ENCODE measurements around the gene BABAM2.

Gene BABAM2

DNA sequence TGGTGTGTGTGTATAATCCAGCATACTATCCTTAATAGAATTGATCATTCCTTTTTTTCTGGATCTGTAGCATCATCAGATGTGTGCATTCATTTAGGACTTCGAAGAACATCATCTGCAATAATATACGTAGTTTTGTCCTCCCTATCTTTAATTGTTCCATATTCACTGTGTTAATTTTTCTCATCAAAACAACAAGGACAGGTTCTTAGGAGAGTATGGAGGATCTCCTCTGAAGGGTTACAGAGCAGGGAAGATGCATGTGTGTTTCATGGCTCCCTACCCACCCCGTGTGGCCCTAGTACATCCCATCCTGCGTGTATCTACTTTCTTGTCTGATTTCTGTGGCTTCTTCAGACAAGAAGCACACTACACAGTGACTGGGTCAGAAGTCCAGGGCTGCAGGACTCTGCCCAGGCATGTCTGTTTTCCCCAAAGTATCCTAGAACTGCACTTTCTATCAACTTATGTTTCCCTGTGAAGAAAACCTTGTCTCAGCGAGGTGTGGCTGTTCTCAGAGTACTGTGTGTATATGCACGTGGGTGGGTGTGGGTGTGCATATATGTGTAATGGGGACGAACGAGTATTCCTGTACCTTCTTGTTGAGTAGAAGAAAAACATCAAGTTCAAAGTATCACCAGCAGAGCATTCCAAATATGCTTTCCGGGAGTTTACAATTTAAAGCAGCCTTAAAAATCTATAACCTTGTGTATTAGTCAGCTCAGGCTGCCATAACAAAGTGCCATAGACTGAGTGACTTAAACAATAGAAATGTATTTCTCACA is 281.8 kb downstream of the BABAM2 start:
- DNase-seq = no peak

DNA sequence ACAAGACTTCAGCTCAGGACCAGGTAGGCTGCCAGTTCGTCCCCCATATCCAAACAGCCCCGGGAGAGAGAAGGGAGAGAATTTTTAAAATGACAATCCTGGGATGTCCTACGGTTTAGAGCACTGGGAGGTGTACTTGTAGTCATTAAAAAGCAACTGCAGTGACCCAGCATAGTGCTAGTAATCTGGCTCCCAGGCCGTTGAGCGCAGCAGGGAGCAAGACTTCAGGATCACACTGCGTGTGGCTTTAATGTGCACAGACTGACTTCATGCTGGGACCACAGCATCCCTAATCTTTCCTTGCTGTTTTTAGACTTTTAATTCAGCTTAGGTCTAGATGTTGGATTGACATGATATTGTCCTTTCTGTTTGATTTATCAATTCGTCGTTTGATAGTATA is 282.8 kb downstream of the BABAM2 start:
- no peak for DNase-seq

DNA sequence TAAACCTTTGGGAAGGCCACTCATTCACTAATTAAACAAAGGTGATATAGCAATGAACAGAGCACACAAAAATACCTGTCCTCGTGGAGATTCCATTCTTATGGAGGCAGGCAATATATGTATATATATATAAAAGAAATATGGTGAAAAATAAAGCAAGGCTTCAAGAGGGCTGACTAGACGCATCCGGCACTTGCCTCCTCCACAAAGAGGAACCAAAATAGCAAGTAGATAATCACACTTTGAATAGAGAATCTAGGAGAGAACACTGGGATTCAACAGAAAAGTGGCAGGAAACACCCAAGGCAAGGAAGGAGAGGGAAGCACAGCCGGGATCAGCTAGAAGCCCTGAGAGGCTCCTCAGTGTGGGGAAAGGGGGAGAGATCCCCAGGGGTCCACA is 283.7 kb downstream of the BABAM2 start:
- no peak for DNase-seq

DNA sequence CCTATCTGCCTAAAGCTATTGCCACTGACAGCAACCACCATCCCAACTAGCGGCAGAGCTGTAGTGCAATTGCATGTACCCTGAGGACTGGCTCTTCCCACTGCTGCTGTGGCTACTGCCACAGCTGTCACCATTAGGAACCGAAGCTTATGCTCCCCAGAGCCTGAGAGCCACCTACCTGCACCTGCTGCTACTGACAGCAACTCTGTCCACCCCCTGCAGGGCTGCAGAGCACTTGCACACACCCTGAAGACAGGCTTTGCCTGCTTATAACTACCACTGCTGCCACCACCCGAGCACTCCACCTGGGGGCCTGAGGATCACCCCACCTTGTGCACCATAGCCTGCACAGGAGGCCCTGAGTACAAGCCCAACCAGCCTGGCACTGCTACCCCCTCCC is 284.5 kb downstream of the BABAM2 start:
- DNase-seq = no peak

DNA sequence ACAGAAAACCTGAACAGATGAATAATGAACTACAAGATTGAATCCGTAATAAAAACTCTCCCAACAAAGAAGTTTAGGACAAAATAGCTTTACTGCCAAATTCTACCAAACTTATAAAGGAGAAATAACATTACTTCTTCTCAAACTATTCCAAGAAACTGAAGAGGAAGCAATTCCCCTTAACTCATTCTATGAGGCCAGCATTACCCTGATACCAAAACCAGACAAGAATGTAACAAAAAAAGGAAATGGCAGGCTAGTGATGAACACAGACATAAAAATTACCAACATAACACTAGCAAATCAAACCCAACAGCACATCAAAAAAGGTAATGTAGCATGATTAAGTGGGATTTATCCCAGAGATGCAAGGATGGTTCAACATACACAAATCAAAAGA is 288.4 kb downstream of the BABAM2 start:
- DNase-seq = no peak

DNA sequence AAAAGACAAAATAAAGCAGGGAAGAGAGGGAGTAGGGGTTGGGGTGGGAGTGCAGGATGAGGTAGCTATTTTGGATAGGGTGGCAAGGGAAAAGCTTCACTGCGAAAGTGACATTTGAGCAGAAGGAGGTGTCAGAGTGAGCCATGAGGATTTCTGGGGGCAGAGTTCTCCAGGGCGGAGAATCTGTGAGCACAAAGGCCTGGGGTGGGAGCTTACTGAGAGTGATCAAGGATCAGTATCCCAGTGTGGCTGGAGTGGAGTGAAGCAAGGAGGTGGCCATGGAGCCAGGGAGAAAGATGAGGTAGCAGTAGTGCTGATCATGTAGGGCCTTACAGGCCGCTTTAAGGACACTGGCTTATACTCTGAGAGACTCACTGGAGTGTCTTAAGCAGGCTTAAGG is 291.3 kb downstream of the BABAM2 start:
- DNase-seq = no peak

DNA sequence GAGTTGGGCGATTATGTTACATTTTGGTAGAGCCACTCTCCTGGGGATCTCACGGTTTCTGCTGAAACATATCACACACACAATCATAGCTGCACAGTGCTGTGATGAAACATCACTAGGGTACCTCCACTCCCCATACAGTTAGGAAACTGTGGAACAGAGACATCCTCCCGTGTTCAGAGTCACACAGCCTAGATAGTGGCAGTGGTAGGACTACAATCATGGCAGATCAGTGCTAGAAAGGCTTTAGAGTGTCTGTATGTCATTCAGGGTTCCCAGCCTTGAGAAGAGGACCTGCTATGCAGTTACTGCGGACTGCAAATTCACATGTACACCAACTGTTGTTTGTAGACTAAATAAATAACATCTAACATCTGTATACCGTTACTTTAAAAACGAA is 291.8 kb downstream of the BABAM2 start:
- no peak for DNase-seq

DNA sequence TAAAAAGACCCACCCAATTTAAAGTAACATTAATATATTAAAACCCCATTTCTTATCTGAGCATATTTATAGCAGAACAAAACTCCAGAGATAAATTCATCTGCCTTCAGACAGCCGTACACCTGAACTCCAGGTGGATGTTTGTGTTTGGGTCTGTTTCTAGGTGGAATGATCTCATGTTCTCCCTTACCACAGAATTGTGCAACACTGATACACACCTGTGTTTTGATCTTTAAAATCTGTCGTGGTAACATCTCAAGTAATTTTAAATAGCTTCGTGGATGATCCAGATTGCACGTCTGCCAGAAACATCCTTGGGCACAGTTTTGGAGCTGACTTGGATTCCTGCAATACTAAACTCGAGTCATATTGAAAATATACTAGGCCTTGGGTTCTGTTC is 294.6 kb downstream of the BABAM2 start:
- DNase-seq = no peak

DNA sequence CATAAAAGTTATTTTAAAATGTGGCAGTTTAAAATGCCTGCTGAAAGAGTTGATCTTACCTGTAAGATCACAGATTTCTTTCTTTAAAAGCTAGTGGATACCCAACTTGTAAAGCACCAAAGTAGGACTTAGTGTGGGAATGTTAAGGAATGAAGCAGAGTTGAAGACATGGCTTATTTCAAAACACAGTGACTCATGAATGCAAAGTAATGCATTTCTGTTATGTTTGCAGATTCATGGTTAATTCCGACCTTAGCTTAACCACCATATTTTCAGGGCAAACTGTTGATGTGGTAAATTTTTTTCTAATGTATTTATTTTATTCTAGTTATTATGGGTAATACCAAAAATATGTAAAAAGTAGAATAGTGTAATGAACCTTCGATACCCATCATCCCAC is 295.4 kb downstream of the BABAM2 start:
- no peak for DNase-seq

DNA sequence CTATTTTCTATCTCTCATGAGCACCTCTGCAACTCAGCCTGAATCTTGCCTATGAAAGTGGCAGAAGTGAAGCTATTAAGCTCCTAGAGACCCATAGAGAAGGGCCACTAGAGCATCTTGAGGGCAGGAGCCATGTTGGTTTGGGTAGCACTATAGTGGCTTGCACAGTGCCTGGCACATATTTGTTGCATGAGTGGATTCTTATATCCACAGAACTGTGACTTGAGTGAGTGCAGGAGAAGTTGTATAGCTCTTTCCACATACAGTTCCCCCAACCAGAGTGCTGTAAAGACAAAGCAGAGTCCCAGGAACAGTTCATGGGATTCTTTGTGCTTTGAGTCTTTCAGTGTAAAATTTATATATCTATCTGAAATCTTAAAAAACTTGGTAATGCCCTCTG is 296.7 kb downstream of the BABAM2 start:
- DNase-seq = no peak

DNA sequence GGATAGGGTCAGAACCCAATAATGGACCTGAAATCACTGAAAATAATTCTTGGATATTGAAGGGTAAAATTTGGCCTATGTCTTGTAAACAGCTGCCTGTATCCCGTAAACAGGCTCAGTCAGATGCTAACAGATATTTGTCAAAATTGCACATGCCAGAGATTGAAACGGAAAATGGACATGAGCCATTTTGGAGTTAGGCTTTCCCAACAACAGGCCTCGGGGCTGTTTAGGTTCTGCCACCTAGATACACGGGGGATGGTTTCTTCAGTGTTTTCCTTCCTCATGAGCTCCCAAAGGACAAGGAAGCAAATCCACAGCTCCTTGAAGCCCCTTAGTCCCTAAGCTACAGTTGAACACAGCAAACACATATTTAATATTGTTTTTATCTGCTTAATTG is 297.9 kb downstream of the BABAM2 start:
- no peak for DNase-seq

DNA sequence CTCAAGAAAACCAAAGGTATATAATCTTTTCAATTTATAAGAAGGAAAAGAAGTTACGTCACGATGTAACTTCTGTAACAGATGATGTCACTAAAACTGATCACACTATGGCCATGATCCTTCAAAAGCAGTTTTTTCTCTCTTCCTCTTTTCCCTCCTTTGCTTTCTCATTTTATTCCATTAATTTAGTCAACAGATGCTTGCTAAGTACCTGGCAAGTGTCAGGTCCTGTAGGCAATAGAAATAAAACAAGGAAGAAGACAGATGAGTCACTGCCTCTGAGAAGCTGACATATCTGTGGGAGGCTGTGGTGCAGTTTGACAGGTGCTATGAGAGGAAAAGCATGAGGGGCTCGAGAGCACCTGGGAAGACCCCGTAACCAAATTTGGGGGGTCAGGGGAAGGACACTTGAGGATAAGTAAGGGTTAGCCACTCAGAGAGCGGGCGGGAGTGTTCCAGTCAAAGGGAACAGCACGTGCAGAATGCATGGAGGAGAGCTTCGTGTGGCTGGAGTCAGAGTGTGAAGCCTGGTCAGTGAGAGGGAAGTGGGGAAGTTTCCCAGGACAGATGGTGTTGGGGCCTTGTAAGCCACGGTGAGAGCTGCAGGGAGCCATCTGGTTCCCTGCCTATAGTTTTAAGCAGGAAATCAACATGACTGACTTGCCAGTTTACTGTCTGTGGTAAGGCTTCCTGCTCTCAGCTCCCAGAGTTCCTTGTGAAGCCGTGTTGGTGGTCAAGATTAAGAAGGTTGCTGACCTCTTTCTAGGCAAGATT is 303.3 kb downstream of the BABAM2 start:
- DNase-seq = no peak

DNA sequence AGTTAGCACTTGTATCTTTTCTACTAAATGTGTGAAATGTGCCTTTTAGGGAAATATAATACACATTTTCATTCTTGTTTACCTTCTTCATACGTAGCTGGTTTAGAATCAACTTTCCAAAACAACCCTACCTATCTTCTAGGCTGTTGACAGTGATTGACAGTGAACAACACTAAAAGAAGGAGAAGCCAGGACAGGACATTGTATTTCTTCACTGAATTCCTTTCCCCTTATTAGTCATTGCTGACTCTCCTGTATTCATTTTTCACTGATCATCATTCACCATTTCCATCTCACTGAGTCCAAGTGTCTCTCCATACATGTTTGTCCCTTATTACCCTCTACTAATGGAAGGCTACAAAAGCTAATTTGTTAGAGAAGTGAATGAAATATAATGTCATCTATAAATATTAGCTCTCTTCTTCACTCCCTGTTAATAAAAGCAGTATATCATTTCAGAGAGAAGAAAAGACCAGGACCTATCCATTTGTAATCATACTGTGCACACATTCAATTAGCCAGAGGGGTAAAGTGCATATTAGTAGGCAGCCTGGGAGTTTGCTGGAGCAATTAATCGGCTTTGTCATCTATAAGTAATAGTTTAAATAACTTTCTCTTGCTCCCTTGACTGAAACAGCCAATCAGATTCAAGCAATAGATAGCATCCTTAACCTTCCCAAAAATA is 309.6 kb downstream of the BABAM2 start:
- DNase-seq = no peak

DNA sequence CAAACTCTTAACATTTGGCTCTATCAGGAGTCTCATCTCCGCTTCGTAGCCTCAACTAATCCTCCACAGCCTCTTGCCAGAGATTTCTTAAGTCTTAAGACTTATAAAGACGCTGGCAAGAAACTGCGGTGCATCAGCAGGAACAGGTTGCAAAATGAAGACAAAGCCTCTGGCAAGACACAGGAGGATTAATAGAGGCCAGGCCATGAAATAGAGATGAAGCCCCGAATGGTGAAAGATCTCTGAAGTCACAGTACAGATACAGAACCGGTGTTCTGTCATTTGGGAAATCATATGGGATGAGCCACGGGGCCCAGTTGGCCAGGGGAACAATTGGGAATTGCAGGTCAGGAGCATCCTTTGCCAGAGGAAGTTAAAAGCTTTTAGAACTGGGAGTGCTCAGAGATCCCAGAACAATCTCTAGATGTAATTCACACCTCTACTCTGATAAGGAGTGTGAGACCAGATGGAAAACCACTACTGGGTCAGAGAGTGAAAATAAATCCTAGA is 311.2 kb downstream of the BABAM2 start:
- DNase-seq = no peak

DNA sequence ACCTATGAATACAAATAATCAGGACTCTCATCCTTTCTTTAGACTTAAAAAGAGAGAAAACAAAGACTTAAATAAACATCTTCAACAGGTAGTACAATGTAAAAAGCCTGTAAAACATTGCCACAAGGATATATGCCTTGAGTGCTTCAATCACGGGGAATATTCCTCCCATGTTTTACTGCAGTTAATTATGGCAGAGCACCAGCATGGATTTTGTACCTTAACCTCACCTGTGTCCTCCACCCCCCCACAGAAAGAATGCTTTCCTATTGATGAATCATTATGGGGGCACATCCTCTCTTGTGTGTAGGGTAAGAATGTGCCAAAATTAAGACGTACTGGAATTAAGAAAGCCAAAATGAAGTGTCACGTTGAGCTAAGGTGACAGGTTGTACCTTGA is 312.2 kb downstream of the BABAM2 start:
- DNase-seq = no peak

DNA sequence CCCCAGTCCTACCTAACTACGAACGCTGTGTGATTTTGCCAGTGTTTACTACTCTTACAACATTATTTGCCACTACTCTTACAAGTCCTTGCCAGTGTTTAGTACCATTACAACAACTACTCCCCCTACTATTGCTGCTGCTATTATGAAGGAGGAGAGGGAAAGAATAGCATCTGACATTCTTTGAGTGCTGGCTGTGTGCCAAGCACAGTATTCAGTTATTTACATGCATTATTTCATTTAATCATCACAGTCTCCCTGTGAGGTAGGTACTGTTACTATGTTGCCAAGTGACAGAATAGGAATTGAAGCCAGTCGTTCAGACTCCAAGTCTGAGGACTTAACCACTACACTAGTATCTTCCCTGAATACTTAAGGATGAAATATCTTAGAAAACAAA is 316.2 kb downstream of the BABAM2 start:
- DNase-seq = no peak

DNA sequence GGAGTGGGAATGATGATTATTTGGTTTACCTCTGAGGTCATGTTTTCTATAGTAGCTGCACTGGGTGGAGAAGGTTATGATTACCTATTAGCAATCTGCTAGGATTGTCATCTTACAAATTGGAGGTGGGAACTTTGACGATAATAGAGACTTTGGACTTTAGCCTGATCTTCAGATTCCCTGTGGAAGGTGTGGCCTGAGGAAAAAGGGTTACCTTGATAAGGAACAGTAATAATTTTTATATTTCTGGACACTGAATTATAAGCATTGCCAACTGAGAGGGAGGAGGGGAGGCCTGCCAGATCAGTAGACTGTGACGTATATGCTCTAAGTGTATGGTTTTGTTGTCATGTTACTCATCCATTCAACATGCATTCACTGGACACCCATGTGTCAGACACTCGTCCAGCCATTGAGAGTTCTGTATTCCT is 318.7 kb downstream of the BABAM2 start:
- DNase-seq = no peak

DNA sequence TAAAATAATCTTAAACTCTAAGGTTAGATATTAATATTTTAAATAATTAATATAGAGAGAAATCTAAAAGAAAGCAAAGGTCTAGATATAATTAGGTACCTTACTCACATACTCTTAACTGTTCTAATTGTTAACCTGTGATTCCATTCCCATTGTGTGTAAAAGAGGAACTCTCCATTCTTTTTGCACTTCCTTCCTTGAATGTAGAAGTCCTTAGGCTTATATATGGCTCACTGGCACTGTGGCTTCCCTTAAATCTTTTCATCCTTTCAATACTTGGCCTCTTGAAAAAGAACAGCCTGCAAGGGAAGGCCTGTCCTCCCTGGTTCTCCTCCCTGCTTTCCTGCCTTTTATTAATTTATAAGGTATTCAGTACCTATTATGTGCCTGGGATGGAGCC is 319.3 kb downstream of the BABAM2 start:
- DNase-seq = no peak

DNA sequence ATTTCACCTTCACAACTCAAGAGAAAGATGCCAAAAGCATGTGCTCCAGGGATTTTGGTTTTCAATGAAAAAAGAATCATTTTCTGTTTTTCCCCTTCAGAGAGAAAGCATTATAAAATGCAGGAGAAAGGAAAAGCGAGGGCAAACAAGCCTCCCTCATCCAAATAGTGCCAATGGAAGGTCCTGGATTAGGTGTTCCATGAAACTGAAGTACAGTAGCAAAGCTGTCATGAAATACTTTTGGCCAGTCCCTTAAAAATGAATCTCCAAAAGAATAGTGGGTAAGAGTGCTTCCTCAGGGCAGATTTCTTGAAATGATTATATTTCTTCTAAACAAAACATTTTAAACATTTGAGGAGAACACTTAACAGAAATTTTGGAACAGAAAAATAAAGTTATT is 320.0 kb downstream of the BABAM2 start:
- DNase-seq = no peak

DNA sequence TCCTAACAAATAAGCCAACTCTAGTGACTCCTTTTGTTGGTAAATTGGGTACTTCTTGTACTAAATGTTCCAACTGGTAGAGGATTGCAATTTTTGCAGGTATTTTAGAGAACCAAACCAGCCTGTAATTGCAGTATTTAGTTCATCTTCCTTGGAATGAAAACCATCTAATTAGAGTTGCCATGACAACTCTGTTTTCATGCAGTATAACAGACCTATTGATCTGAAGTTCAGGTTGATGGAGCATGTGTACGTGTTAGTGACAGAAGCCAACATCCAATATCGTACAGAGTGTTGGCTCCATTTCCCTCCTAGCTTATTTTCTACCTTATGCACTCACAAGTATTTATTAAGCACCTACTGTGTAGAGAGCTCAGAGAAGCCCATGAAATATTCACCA is 325.8 kb downstream of the BABAM2 start:
- no peak for DNase-seq

DNA sequence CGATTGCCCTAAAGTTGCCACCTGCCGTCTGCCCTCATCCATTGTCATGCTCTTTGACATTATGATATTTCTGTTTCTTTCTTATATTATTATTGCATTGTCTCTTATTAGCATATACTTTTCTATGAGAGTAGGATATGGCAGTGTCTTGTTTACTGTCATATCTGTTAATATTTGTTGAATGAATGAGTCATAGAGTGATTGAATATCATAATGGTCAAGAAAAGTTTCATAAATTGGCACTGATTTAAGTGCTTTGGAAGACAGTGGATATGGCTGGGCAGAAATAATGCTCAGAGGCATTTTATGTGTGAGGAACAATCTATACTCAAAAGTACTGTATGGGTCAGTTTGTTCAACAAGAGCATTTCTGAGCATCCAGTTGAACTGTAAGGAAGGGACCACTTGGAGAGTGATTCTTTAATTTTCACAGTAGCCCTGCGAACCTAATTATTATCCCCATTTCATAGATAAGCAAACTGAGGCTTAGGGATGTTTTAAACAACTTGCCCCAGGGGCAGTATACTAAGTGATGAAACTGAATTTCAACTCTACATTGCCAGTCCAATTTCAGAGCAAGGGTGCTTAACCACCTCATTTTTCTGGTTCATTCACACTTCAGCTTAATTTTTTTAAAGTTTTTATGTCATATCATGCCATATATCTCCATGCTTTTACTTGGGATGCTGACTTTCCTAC is 326.7 kb downstream of the BABAM2 start:
- DNase-seq = no peak

DNA sequence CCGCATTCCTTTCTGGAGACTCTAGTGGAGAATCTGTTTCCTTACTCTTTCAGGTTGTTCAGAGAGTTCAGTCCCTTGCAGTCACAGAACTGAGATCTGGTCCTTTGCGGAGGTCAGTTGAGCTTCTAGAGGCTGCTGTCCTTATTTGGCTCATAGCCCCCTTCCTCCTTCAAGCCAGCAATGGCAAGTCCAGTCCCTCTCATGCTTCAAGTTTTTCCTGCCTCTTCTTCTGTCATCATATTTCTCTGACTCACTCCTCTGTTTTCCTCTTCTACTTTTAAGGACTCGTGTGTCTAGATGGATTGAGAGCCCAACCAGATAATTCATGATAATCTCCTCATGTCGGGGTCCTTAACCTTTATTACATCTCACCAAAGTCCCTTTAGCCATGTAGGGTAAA is 328.6 kb downstream of the BABAM2 start:
- no peak for DNase-seq

DNA sequence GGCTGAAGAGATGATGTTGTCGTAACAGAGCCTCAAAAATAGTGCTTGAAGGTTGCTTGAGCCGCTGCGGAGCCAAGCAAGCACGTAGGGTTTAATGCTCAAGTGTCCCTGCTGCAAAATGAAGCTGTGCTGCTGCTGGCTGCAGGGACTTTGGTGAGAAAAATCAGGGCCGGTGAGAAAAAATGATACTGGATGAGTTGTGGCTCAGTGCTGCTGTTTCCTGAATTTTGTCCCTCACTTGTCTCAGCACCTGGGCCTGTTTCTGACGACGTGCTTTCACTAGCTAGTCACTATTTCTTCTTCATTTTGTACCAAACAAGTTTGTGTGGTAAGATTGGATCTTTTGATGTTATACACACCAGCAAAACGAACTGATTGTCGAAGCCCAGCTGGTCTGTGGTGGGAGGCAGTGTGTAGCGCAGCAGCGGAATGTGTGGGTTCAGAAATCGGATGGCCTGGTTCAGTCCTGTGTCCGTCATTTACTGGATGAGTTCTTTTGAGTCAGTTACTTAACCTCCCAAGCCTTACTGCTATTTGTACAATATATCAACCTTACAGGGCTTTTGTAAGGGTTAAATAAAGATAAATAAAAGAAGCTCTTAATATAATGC is 329.3 kb downstream of the BABAM2 start:
- no peak for DNase-seq
